Measurements from ENCODE around the gene ATP6V0A4.
"Not testable (repeated sequence)": the region's sequence is repeated elsewhere in the genome, so short reads cannot be mapped to it uniquely, and the experiment has no call there.

Gene ATP6V0A4

DNA sequence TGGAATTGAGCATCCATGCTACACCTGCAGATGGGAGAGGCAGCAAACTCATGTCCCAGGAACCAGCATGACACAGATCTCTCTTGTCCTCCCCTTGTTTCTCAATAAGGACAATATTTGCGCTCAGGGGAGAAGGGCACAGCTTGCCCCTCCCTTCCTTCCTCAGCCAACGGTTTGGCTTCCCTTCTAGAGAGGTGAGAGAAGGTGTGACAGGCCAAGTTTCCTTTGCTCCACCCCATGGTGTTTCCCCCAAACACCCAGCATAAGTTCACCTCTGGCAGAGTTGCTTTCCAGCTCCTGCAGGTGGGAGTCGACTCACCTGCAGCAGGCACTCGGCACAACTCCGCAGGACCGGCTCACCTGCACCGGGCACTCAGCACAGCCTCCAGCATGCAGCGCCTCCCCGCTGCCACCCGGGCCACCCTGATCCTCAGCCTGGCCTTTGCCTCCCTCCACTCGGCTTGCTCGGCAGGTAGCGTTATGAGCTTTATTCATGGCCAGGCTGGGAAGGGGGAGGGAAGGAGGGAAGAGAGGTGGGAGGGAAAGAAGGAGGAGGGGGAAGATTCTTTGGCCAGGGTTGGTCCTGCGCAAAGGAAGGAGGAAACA lies at the start of gene ATP6V0A4, which contains the start of gene TMEM213:
ATP6V0A4 (minus strand) TSS at position 482 of the 606 bp plus-strand sequence. CDS start 26,949 bp downstream, outside the sequence.
TMEM213 (plus strand) TSS at position 280 of the 606 bp plus-strand sequence; CDS start at position 391, 111 bp downstream.
- in situ Hi-C loops (cut with HindIII; ENCODE audit: low sequenced_read_pairs): no loop called here

- in situ Hi-C loops (cut with HindIII; ENCODE audit: low sequenced_read_pairs): no loop called here
These were observed 47.7 kb upstream of the ATP6V0A4 start for GRCh38 chr7:138845711-138846110.

DNA sequence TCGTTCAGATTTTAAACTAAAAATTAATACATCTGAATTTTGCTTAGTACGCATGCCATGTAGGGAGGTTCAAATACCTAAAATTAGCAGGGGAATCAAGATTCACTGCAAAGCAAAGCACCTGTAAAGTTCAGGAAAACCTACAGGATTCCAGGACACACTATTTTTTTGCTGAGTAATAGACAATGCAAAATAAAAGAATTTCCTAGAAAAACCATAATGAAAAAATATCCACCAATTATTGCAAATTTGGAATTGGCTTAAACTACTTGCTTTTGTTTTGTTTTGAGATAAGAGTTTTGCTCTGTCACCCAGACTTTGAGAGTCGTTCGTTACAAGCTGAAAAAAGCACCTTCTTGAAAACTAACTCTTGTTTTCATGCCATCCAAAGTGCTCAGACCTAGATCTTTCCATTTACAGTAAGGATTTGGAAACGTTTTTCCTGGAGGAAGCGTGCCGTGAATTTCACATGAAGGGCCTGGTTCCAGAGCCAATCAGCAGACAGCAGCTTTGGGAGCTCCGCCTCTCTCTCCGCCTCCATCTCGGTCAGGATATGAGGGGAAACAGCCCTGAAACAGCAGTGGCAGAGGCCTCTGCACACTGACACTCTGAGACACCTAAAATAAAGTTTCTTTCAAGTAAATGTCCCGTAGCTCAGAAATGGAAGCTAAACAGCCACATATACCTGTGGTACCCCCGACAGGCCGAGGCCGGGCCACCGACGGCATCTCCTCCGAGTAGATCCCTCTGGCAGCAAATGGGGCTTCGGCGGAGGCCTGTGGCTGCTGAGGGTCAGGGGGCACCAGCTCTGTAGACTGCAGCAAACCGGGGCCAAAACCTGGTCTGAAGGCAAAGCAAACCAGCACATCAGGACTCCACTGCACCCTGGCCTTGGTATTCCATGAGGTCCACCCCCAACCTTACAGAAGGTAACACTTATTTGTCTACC lies 45.9 kb upstream of the ATP6V0A4 start:
- in situ Hi-C loops (cut with HindIII; ENCODE audit: low sequenced_read_pairs): no loop called here

DNA sequence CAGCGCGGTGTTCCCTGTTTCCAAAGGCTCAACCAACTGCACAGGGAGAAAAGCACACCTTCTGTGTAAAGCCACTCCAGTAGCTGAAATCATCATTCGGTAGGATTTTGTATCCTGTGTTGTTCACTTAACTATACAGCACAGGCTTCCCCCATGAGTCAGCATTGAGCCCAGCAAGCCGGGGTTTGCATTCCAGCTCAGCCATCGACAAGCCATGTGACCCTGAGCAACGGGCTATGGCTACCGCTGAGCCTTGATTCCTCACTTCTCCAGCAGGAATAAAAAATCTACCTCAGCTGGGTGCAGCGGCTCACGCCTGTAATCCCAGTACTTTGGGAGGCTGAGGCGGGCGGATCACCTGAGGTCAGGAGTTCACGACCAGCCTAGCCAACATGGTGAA lies 44.1 kb upstream of the ATP6V0A4 start:
- in situ Hi-C loops (cut with HindIII; ENCODE audit: low sequenced_read_pairs): no loop called here

GRCh38 chr7:138838166-138838565 lies 40.2 kb upstream of the ATP6V0A4 start:
- in situ Hi-C loops (cut with HindIII; ENCODE audit: low sequenced_read_pairs): loop anchor here (5.0 kb wide), 1 partner anchor 74 kb away; no protein-coding TSS in a partner anchor

DNA sequence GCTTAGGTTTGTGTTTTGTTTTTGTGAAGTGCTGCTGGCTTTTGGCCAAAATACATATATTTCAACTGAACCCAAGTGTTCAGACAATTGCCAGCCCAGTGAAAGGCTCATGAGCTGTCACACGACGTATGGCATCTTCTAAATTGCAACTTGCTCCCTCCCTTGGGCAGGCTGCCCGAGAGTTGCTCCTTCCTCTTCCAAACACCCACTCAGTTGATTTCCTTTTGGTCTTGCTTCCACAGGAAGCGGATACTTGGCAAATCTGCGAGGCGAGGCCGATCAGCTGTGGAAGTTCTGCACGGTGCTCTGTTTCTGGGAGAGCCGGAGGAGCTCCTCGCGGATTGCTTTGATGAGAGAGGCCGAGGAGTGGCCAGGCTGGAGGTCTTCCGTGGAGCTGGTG lies 39.6 kb upstream of the ATP6V0A4 start:
- in situ Hi-C loops (cut with HindIII; ENCODE audit: low sequenced_read_pairs): loop anchor here (5.0 kb wide), 1 partner anchor 75 kb away; no protein-coding TSS in a partner anchor

GRCh38 chr7:138835087-138835486 lies 37.1 kb upstream of the ATP6V0A4 start:
- in situ Hi-C loops (cut with HindIII; ENCODE audit: low sequenced_read_pairs): loop anchor here (5.0 kb wide), 1 partner anchor 77 kb away; no protein-coding TSS in a partner anchor

DNA sequence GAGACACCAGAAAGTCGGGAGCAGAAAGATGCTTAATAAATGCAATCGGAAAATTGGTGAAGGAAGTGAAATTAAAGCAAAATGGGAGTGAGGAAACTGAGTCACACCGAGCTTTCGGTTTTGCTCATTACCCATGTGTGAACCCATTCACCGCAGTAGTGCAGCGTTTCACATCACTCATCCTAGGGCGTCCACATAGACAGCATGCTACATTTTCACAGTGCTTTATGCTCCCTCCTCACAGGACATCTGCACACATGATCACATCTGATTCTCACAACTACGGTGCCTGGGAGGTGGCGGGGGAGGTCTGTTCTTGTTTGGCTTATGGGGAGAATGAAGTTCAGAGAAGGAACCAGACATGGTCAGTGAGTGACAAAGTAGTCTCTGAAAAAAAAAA lies 36.6 kb upstream of the ATP6V0A4 start:
- in situ Hi-C loops (cut with HindIII; ENCODE audit: low sequenced_read_pairs): no loop called here

- in situ Hi-C loops (cut with HindIII; ENCODE audit: low sequenced_read_pairs): no loop called here
These were observed 35.6 kb upstream of the ATP6V0A4 start for GRCh38 chr7:138833596-138833995.

GRCh38 chr7:138832966-138833365 lies 35.0 kb upstream of the ATP6V0A4 start:
- in situ Hi-C loops (cut with HindIII; ENCODE audit: low sequenced_read_pairs): no loop called here

DNA sequence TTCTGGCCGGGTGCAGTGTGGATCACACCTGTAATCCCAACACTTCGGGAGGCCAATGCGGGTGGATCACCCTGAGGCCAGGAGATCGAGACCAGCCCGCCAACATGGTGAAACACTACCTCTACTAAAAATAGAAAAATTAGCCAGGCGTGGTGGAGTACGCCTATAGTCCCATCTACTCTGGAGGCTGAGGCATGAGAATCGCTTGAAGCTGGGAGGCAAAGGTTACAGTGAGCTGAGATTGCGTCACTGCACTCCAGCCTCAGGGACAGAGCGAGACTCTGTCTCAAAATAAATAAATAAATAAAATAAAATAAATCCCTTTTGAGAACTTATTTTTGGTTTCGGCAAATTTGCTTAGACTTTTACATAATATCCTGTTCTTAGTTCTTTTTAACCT lies 31.3 kb upstream of the ATP6V0A4 start:
- in situ Hi-C loops (cut with HindIII; ENCODE audit: low sequenced_read_pairs): no loop called here

DNA sequence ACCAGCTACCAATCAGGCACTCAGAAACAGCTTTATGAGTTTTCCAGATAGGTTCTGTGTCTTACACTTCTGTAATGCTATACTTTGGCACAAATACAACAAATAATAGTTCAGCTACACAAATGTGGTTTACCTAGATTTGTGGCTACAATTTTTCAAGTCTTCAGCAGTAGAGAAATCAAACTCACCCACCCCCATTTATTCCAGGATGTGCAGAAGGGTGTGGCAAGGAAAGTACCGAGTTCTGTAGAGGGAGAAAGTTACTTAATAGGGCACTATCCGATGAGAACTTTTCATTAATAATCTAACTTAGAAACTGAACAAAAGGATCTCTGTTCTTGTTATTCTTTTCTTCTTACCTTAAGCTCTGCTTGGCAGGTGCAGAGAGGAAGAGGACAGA lies 30.3 kb upstream of the ATP6V0A4 start:
- in situ Hi-C loops (cut with HindIII; ENCODE audit: low sequenced_read_pairs): no loop called here

- in situ Hi-C loops (cut with HindIII; ENCODE audit: low sequenced_read_pairs): no loop called here
These were observed 27.2 kb upstream of the ATP6V0A4 start for GRCh38 chr7:138825049-138825721.

GRCh38 chr7:138822867-138823535 lies 25.0 kb upstream of the ATP6V0A4 start:
- in situ Hi-C loops (cut with HindIII; ENCODE audit: low sequenced_read_pairs): no loop called here

- in situ Hi-C loops (cut with HindIII; ENCODE audit: low sequenced_read_pairs): no loop called here
These were observed 23.9 kb upstream of the ATP6V0A4 start for GRCh38 chr7:138821912-138822311.

DNA sequence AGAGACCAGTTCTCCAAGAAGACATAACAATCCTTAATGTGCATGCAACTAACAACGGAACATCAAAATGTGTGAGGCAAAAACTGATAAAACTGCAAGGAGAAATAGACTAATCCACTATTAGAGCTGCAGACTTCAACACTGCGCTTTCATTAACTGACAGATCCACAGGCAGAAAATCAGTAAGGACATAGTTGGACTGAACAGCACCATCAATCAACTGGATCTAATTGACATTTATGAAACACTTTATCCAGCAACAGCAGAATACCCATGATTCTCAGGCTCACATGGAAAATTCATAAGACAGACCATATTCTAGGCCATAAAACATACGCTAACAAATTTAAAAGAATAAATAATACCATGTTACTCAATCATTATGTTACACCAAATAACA lies 21.6 kb upstream of the ATP6V0A4 start:
- in situ Hi-C loops (cut with HindIII; ENCODE audit: low sequenced_read_pairs): no loop called here

- in situ Hi-C loops (cut with HindIII; ENCODE audit: low sequenced_read_pairs): no loop called here
These were observed 18.7 kb upstream of the ATP6V0A4 start for GRCh38 chr7:138816650-138817049.

- in situ Hi-C loops (cut with HindIII; ENCODE audit: low sequenced_read_pairs): no loop called here
These were observed 16.9 kb upstream of the ATP6V0A4 start for GRCh38 chr7:138814816-138815332.

- in situ Hi-C loops (cut with HindIII; ENCODE audit: low sequenced_read_pairs): no loop called here
These were observed 15.9 kb upstream of the ATP6V0A4 start for GRCh38 chr7:138813945-138814344.

- in situ Hi-C loops (cut with HindIII; ENCODE audit: low sequenced_read_pairs): not testable (repeated sequence)
These were observed 13.3 kb upstream of the ATP6V0A4 start for GRCh38 chr7:138811327-138811726.
